HepG2 (cell line): ENCODE measurements around the gene MRPS5. TPM values are rescaled to one million over a fixed set of nuclear protein-coding genes. Genes with fewer than 3 reads are reported as not detected.

Experiments
- ATAC-seq: fragments of 200-7000 bp; cut with Tn5 transposase; 3 replicates; pipeline ENCODE4 v1.9.1; 2020; ENCODE audit warnings: mild to moderate bottlenecking, moderate library complexity
- BruUV-seq: library from RNA; stranded (reverse); fragments of 400-500 nt; replicated peaks from 2 replicates; lab custom pipeline; 2021; lab: Mats Ljungman, UMichigan
- CTCF ChIA-PET: fragments of 300-600 bp; formaldehyde crosslinking; extraction: SDS; loops from one replicate; lab custom pipeline; 2021; ENCODE audit warnings: low total read pairs, inconsistent platforms, low intra/inter-chr PET ratio; lab: Yijun Ruan, JAX
- POLR2A ChIA-PET: fragments of 350-600 bp; sonication (Branson Sonifier 250); formaldehyde crosslinking; loops from one replicate; lab custom pipeline; 2020; ENCODE audit warnings: antibody characterized with exemption, inconsistent platforms; lab: Yijun Ruan, JAX
- DNase-seq: peaks from one replicate; pipeline ENCODE4 v3.0.0-alpha.2; 2015; ENCODE audit warnings: low spot score
- FAIRE-seq: peaks from 3 replicates; lab custom pipeline; 2011; peaks lifted over from hg19 to GRCh38; lab: Jason Lieb, UNC
- H2AFZ ChIP-seq: one replicate; pipeline ENCODE4 v1.6.1; 2011; ENCODE audit warnings: low read length, inconsistent platforms
- H3K27ac ChIP-seq: fragments of 300-600 bp; 3 replicates; pipeline ENCODE4 v1.8.0; 2011; ENCODE audit warnings: mixed run types, mild to moderate bottlenecking, mixed read lengths, low read length, inconsistent platforms; ENCODE audit not compliant: insufficient read depth; ENCODE audit errors: extremely low read length
- H3K27me3 ChIP-seq, 2 experiments: fragments of 200-600 bp in 1 of 2; 2 replicates in 1 of 2; 3 replicates in 1 of 2; pipeline versions ENCODE4 v1.6.0 to v1.8.0; 2011; ENCODE audit warnings: low read length in 2 of 2, mild to moderate bottlenecking in 2 of 2, moderate library complexity in 2 of 2, inconsistent platforms in 1 of 2; ENCODE audit not compliant: insufficient read depth in 2 of 2, control insufficient read depth in 1 of 2
- H3K36me3 ChIP-seq, 2 experiments: fragments of 200-600 bp in 1 of 2; replicated peaks in 1 of 2; 2 replicates in 1 of 2; 3 replicates in 1 of 2; pipeline versions ENCODE4 v1.5.1 to v1.8.0; 2011; ENCODE audit warnings: low read length in 2 of 2, inconsistent platforms in 1 of 2; ENCODE audit not compliant: insufficient read depth in 2 of 2, control insufficient read depth in 1 of 2
- H3K4me1 ChIP-seq: 2 replicates; pipeline ENCODE4 v1.5.1; 2012; ENCODE audit warnings: low read length, inconsistent platforms; ENCODE audit not compliant: insufficient read depth
- H3K4me2 ChIP-seq: 2 replicates; pipeline ENCODE4 v1.6.0; 2011; ENCODE audit warnings: low read depth, low read length, inconsistent platforms
- H3K4me3 ChIP-seq, 3 experiments: fragments of 200-600 bp in 1 of 3; sonication (generic), shearing (Covaris generic) in 1 of 3; replicated peaks in 1 of 3; 2 replicates each; pipeline ENCODE4 v1.5.1; 2011 to 2016; ENCODE audit warnings: low read length in 3 of 3, inconsistent platforms in 2 of 3, low read depth in 2 of 3, mild to moderate bottlenecking in 2 of 3, control low read depth in 1 of 3, mixed read lengths in 1 of 3; ENCODE audit not compliant: insufficient read depth in 1 of 3
- H3K79me2 ChIP-seq: one replicate; pipeline ENCODE4 v1.6.1; 2011; ENCODE audit warnings: low read length, inconsistent platforms; ENCODE audit not compliant: insufficient read depth
- H3K9ac ChIP-seq: 2 replicates; pipeline ENCODE4 v1.6.0; 2011; ENCODE audit warnings: mild to moderate bottlenecking, low read depth, low read length, inconsistent platforms; ENCODE audit not compliant: insufficient read depth
- H3K9me3 ChIP-seq: 2 replicates; pipeline ENCODE4 v1.5.1; 2012; ENCODE audit warnings: mild to moderate bottlenecking, low read length
- H4K20me1 ChIP-seq: 2 replicates; pipeline ENCODE4 v1.6.0; 2011; ENCODE audit warnings: inconsistent platforms, mild to moderate bottlenecking, low read length, moderate library complexity; ENCODE audit not compliant: insufficient read depth
- ASH2L ChIP-seq: fragments of 300-600, 200-600 bp; sonication (generic); IDR thresholded peaks from 2 replicates; pipeline ENCODE4 v1.7.0; 2017; ENCODE audit warnings: low read depth, mild to moderate bottlenecking, moderate library complexity, mixed read lengths, low read length; ENCODE audit not compliant: insufficient read length
- CREB1 ChIP-seq, 2 experiments: fragments of 450-650 bp in 1 of 2; IDR thresholded peaks; 2 replicates each; pipeline ENCODE4 v1.6.1; 2016 to 2017; ENCODE audit warnings: control low read depth in 1 of 2, mild to moderate bottlenecking in 1 of 2, missing compliant biosample characterization in 1 of 2, missing genetic modification characterization in 1 of 2
- HDAC1 ChIP-seq: sonication (generic); formaldehyde crosslinking; IDR thresholded peaks from 2 replicates; pipeline ENCODE4 v1.5.1; 2020; ENCODE audit warnings: mild to moderate bottlenecking, missing genetic modification reagents
- ZBTB14 ChIP-seq: sonication (generic); formaldehyde crosslinking; IDR thresholded peaks from 2 replicates; pipeline ENCODE4 v1.4.0; 2020; ENCODE audit warnings: missing genetic modification reagents
- ZNF577 ChIP-seq: sonication (generic); formaldehyde crosslinking; IDR thresholded peaks from 2 replicates; pipeline ENCODE4 v1.4.0; 2020; ENCODE audit warnings: mild to moderate bottlenecking, low read depth, missing genetic modification reagents, borderline replicate concordance
- WGBS: methylation state at CpG from one replicate; pipeline ENCODE4 v1.1.6; 2017; ENCODE audit warnings: low lambda C conversion rate; 5-methylcytosine and 5-hydroxymethylcytosine counted together
- in situ Hi-C: cut with HindIII; loops from 2 replicates; pipeline ENCODE4 v1.10.0; 2017; ENCODE audit warnings: low pct_unique_long_range_greater_than_20kb; ENCODE audit not compliant: extremely low pct_ligation_motif_present
- intact Hi-C: fragments of 100-400 bp; cut with micrococcal nuclease; formaldehyde crosslinking; loops from one replicate; pipeline ENCODE4 v1.10.0; 2022; ENCODE audit not compliant: unreplicated experiment
- polyA plus RNA-seq, 8 experiments: library from polyadenylated mRNA; depleted of rRNA in 3 of 8; stranded (reverse) in 7 of 8; unstranded in 1 of 8; fragments of >200 nt; fragmentation: Illumina TruSeq in 4 of 8; extraction: Trizol in 4 of 8; gene quantifications; 2 replicates each; pipeline versions ENCODE4 v1.2.1 to v1.2.3, GENCODE V29; 2011 to 2016; ENCODE audit warnings: low read depth in 4 of 8, missing spikeins in 1 of 8, mixed read lengths in 1 of 8; ENCODE audit not compliant: insufficient read depth in 1 of 8
- total RNA-seq, 5 experiments: library from RNA; depleted of rRNA; stranded (reverse); fragments of >200 nt; fragmentation: Illumina TruSeq; extraction: Trizol; gene quantifications; 2 replicates each; pipeline ENCODE4 v1.2.3, GENCODE V29; 2016; ENCODE audit warnings: low read depth in 1 of 5
- TF ChIP-seq, protein P1 (sequence below): sonication (generic); formaldehyde crosslinking; IDR thresholded peaks from 2 replicates; pipeline ENCODE4 v1.5.1; 2020; ENCODE audit warnings: missing genetic modification reagents, mild to moderate bottlenecking, borderline replicate concordance

The MRPS5 gene
- total and polyA plus RNA-seq, 2 of the 13 experiments (the other 11 are each of a cell fraction or from before 2014, with no cell fraction given), result 98.8 to 134 TPM

- Histone ChIP-seq H3K36me3 (no peaks in the 10 kb centered on the region), H3K9me3 (peaks cover 13% of the 10 kb centered on the region; the same call in 1 of the 2 replicates), H3K4me3 (no peak overlapping the region), H3K9ac (no peak overlapping the region), H3K4me1 (no peaks in the 10 kb centered on the region), H3K79me2 (no peaks in the 10 kb centered on the region), H3K4me2 (no peak overlapping the region), H2AFZ (no peak overlapping the region), H3K27ac (no peak overlapping the region), H3K27me3 (peaks cover 5 to 60% of the 10 kb centered on the region in 2 experiments; a peak in 3 of 5 replicates), H4K20me1 (no peaks in the 10 kb centered on the region; the same call in 1 of the 2 replicates)
- intact Hi-C loops (no loop called here), in situ Hi-C loops (no loop called here)
- DNase-seq (no peak), ATAC-seq (no peak), FAIRE-seq (no peak)
- BruUV-seq, result no TSS peak
- POLR2A ChIA-PET, result no interaction called here
- 78% methylated on average over 1 of the region's 1 CpG for WGBS
- TF ChIP-seq ZBTB14 (CRISPR knock-in tag) (no peak), CREB1 (IDR thresholded peaks at IDR 0.05) (peak; percentile 39), CREB1 (CRISPR knock-in tag; IDR thresholded peaks at IDR 0.05) (no peak), ASH2L (peak; percentile 95), HDAC1 (no peak)
- CTCF ChIA-PET, result no interaction called here
Observed at GRCh38 chr2:95039363-95039762, 82.2 kb downstream of the MRPS5 start.

- in situ Hi-C loops, result no loop called here
- ATAC-seq, result no peak
- intact Hi-C loops, result no loop called here
- Histone ChIP-seq H3K27me3 (peaks cover 8 to 60% of the 10 kb centered on the region in 2 experiments; a peak in 3 of 5 replicates), H3K36me3 (no peaks in the 10 kb centered on the region), H3K9ac (no peak overlapping the region), H3K27ac (no peak overlapping the region), H3K9me3 (peaks cover 13% of the 10 kb centered on the region; the same call in 1 of the 2 replicates), H3K4me3 (no peak overlapping the region), H3K4me2 (no peak overlapping the region), H3K4me1 (no peaks in the 10 kb centered on the region), H2AFZ (no peak overlapping the region), H4K20me1 (no peaks in the 10 kb centered on the region; the same call in 1 of the 2 replicates), H3K79me2 (no peaks in the 10 kb centered on the region)
- no peak for FAIRE-seq
- BruUV-seq, result no TSS peak
- WGBS, result 66% methylated on average over 4 of the region's 4 CpGs
- TF ChIP-seq CREB1 (IDR thresholded peaks at IDR 0.05) (peak; percentile 22; the same call in 1 of the 2 replicates), CREB1 (CRISPR knock-in tag; IDR thresholded peaks at IDR 0.05) (no peak), ASH2L (peak; percentile 61), ZNF577 (CRISPR knock-in tag) (no peak)
- TF ChIP-seq, protein P1, sequence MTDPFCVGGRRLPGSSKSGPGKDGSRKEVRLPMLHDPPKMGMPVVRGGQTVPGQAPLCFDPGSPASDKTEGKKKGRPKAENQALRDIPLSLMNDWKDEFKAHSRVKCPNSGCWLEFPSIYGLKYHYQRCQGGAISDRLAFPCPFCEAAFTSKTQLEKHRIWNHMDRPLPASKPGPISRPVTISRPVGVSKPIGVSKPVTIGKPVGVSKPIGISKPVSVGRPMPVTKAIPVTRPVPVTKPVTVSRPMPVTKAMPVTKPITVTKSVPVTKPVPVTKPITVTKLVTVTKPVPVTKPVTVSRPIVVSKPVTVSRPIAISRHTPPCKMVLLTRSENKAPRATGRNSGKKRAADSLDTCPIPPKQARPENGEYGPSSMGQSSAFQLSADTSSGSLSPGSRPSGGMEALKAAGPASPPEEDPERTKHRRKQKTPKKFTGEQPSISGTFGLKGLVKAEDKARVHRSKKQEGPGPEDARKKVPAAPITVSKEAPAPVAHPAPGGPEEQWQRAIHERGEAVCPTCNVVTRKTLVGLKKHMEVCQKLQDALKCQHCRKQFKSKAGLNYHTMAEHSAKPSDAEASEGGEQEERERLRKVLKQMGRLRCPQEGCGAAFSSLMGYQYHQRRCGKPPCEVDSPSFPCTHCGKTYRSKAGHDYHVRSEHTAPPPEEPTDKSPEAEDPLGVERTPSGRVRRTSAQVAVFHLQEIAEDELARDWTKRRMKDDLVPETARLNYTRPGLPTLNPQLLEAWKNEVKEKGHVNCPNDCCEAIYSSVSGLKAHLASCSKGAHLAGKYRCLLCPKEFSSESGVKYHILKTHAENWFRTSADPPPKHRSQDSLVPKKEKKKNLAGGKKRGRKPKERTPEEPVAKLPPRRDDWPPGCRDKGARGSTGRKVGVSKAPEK (CRISPR knock-in tag), result no peak
- CTCF ChIA-PET, result no interaction called here
- POLR2A ChIA-PET, result no interaction called here
- DNase-seq, result no peak
Observed at GRCh38 chr2:95038635-95039298, 82.8 kb downstream of the MRPS5 start.
